HepG2 (cell line): Measurements from ENCODE around the gene GNG7. TPM values are rescaled to one million over a fixed set of nuclear protein-coding genes. Genes with fewer than 3 reads are reported as not detected.

ENCODE experiments used
- AFF4 ChIP-seq: sonication (generic); formaldehyde crosslinking; IDR thresholded peaks from 2 replicates; pipeline ENCODE4 v1.4.0; 2020; ENCODE audit warnings: missing genetic modification reagents
- AGO1 ChIP-seq: fragments of 200-400 bp; formaldehyde crosslinking; IDR thresholded peaks from 2 replicates; pipeline ENCODE4 v1.6.1; 2017; ENCODE audit warnings: mild to moderate bottlenecking, low read depth, low read length, moderate library complexity; ENCODE audit not compliant: poor library complexity, severe bottlenecking
- ARID4A ChIP-seq: sonication (generic); formaldehyde crosslinking; IDR thresholded peaks from 2 replicates; pipeline ENCODE4 v1.5.0; 2020; ENCODE audit warnings: mild to moderate bottlenecking, missing genetic modification reagents, borderline replicate concordance
- CTCF ChIP-seq: sonication (generic); formaldehyde crosslinking; IDR thresholded peaks from 2 replicates; pipeline ENCODE4 v1.5.0; 2020; ENCODE audit warnings: mild to moderate bottlenecking, missing genetic modification reagents, moderate library complexity
- E2F2 ChIP-seq: sonication (generic); formaldehyde crosslinking; IDR thresholded peaks from 2 replicates; pipeline ENCODE4 v1.4.0; 2020; ENCODE audit warnings: missing genetic modification reagents, borderline replicate concordance
- GATA4 ChIP-seq: sonication (generic); IDR thresholded peaks from 2 replicates; pipeline ENCODE4 v1.6.1; 2016; ENCODE audit warnings: antibody characterized with exemption, low read depth, borderline replicate concordance
- SMARCE1 ChIP-seq: fragments of 450-650 bp; IDR thresholded peaks from 2 replicates; pipeline ENCODE4 v1.6.1; 2017; ENCODE audit warnings: borderline replicate concordance
- SMYD3 ChIP-seq: sonication (generic); formaldehyde crosslinking; IDR thresholded peaks from 2 replicates; pipeline ENCODE4 v1.8.1; 2023; ENCODE audit warnings: mild to moderate bottlenecking, missing genetic modification reagents
- TBL1XR1 ChIP-seq: fragments of 150-350 bp; IDR thresholded peaks from 2 replicates; pipeline ENCODE4 v1.6.1; 2014; ENCODE audit warnings: borderline replicate concordance, low read length; ENCODE audit not compliant: partially characterized antibody
- TRAFD1 ChIP-seq: sonication (generic); formaldehyde crosslinking; IDR thresholded peaks from 2 replicates; pipeline ENCODE4 v1.5.1; 2020; ENCODE audit warnings: missing genetic modification reagents, mild to moderate bottlenecking, borderline replicate concordance
- ZFP82 ChIP-seq: sonication (generic); formaldehyde crosslinking; IDR thresholded peaks from 2 replicates; pipeline ENCODE4 v1.5.1; 2020; ENCODE audit warnings: mild to moderate bottlenecking, missing genetic modification reagents, borderline replicate concordance
- ZNF350 ChIP-seq: sonication (generic); formaldehyde crosslinking; IDR thresholded peaks from 2 replicates; pipeline ENCODE4 v1.4.0; 2020; ENCODE audit warnings: mild to moderate bottlenecking, low read depth, missing genetic modification reagents, borderline replicate concordance
- ZNF44 ChIP-seq: sonication (generic); formaldehyde crosslinking; IDR thresholded peaks from 2 replicates; pipeline ENCODE4 v1.5.1; 2020; ENCODE audit warnings: mild to moderate bottlenecking, missing genetic modification reagents
- ZSCAN22 ChIP-seq: sonication (generic); formaldehyde crosslinking; IDR thresholded peaks from 2 replicates; pipeline ENCODE4 v1.4.0; 2020; ENCODE audit warnings: mild to moderate bottlenecking, missing genetic modification reagents
- polyA plus RNA-seq, 8 experiments: library from polyadenylated mRNA; depleted of rRNA in 3 of 8; stranded (reverse) in 7 of 8; unstranded in 1 of 8; fragments of >200 nt; fragmentation: Illumina TruSeq in 4 of 8; extraction: Trizol in 4 of 8; gene quantifications; 2 replicates each; pipeline versions ENCODE4 v1.2.1 to v1.2.3, GENCODE V29; 2011 to 2016; ENCODE audit warnings: low read depth in 4 of 8, missing spikeins in 1 of 8, mixed read lengths in 1 of 8; ENCODE audit not compliant: insufficient read depth in 1 of 8
- total RNA-seq, 5 experiments: library from RNA; depleted of rRNA; stranded (reverse); fragments of >200 nt; fragmentation: Illumina TruSeq; extraction: Trizol; gene quantifications; 2 replicates each; pipeline ENCODE4 v1.2.3, GENCODE V29; 2016; ENCODE audit warnings: low read depth in 1 of 5

Gene GNG7
- total and polyA plus RNA-seq, 2 of the 13 experiments (the other 11 are each of a cell fraction or from before 2014, with no cell fraction given): 1.4 to 3.3 TPM

GRCh38 chr19:2475018-2475701 lies 227.3 kb downstream of the GNG7 start (continued):
- TF ChIP-seq ARID4A: no peak
- TF ChIP-seq TBL1XR1: no peak
- TF ChIP-seq CTCF: no peak
- TF ChIP-seq GATA4: no peak
- TF ChIP-seq ZNF350 (CRISPR knock-in tag): no peak
- TF ChIP-seq SMYD3 (CRISPR knock-in tag): no peak
- no peak for TF ChIP-seq TRAFD1 (CRISPR knock-in tag)
- no peak for TF ChIP-seq AFF4
- no peak for TF ChIP-seq ZSCAN22 (CRISPR knock-in tag)
- no peak for TF ChIP-seq E2F2 (CRISPR knock-in tag)
- 0 out of 2 replicates have a peak, but pooled peaks have one; percentile 82 for TF ChIP-seq ZFP82 (CRISPR knock-in tag)
- no peak for TF ChIP-seq SMARCE1
- no peak for TF ChIP-seq ZNF44 (CRISPR knock-in tag)
- TF ChIP-seq AGO1: no peak
